ENCODE data around the gene PTRH1.

Gene PTRH1

GRCh38 chr9:127730799-127731410 is 15.4 kb upstream of the PTRH1 start:
- no peak for DNase-seq
- H3K9me3 ChIP-seq = no peaks in the 10 kb centered on the region
- TF ChIP-seq CTCF (IDR thresholded peaks at IDR 0.05; ENCODE audit: low read depth, low read length) = no peak
- no peaks in the 10 kb centered on the region for H3K27me3 ChIP-seq
- H3K4me3 ChIP-seq (ENCODE audit: low read depth, low read length) = no peak overlapping the region
- H3K4me1 ChIP-seq = peaks cover 4% of the 10 kb centered on the region
- H3K36me3 ChIP-seq = no peaks in the 10 kb centered on the region

GRCh38 chr9:127730262-127730661 is 14.8 kb upstream of the PTRH1 start:
- Histone ChIP-seq H3K36me3 (no peaks in the 10 kb centered on the region), H3K27me3 (no peaks in the 10 kb centered on the region), H3K4me1 (peaks cover 4% of the 10 kb centered on the region), H3K4me3 (ENCODE audit: low read depth, low read length) (no peak overlapping the region), H3K9me3 (no peaks in the 10 kb centered on the region)
- no peak for DNase-seq
- no peak for TF ChIP-seq CTCF (IDR thresholded peaks at IDR 0.05; ENCODE audit: low read depth, low read length)

- no peak for DNase-seq
- Histone ChIP-seq H3K4me1 (peaks cover 4% of the 10 kb centered on the region), H3K4me3 (ENCODE audit: low read depth, low read length) (no peak overlapping the region), H3K27me3 (no peaks in the 10 kb centered on the region), H3K9me3 (no peaks in the 10 kb centered on the region), H3K36me3 (no peaks in the 10 kb centered on the region)
- no peak for TF ChIP-seq CTCF (IDR thresholded peaks at IDR 0.05; ENCODE audit: low read depth, low read length)
Observed at GRCh38 chr9:127729522-127730256, 14.2 kb upstream of the PTRH1 start.

GRCh38 chr9:127728808-127729207 is 13.3 kb upstream of the PTRH1 start:
- Histone ChIP-seq H3K27me3 (no peaks in the 10 kb centered on the region), H3K9me3 (no peaks in the 10 kb centered on the region), H3K4me3 (ENCODE audit: low read depth, low read length) (no peak overlapping the region), H3K36me3 (no peaks in the 10 kb centered on the region), H3K4me1 (peaks cover 5% of the 10 kb centered on the region; the same call in 1 of the 2 replicates)
- no peak for DNase-seq
- no peak for TF ChIP-seq CTCF (IDR thresholded peaks at IDR 0.05; ENCODE audit: low read depth, low read length)

GRCh38 chr9:127726871-127727270 is 11.4 kb upstream of the PTRH1 start:
- DNase-seq = no peak
- TF ChIP-seq CTCF (IDR thresholded peaks at IDR 0.05; ENCODE audit: low read depth, low read length) = no peak

GRCh38 chr9:127724012-127724411 is 8.5 kb upstream of the PTRH1 start:
- no peak for TF ChIP-seq CTCF (IDR thresholded peaks at IDR 0.05; ENCODE audit: low read depth, low read length)
- Histone ChIP-seq H3K4me1 (peaks cover 11% of the 10 kb centered on the region; the same call in 1 of the 2 replicates), H3K4me3 (ENCODE audit: low read depth, low read length) (peak overlapping the region; percentile 65), H3K27me3 (no peaks in the 10 kb centered on the region), H3K36me3 (no peaks in the 10 kb centered on the region), H3K9me3 (no peaks in the 10 kb centered on the region)
- DNase-seq = peak; percentile 72

More at GRCh38 chr9:127726871-127727270, 11.4 kb upstream of the PTRH1 start:
- H3K9me3 ChIP-seq = no peaks in the 10 kb centered on the region
- no peaks in the 10 kb centered on the region for H3K27me3 ChIP-seq
- no peak overlapping the region for H3K4me3 ChIP-seq (ENCODE audit: low read depth, low read length)
- no peaks in the 10 kb centered on the region for H3K36me3 ChIP-seq
- peaks cover 5% of the 10 kb centered on the region; the same call in 1 of the 2 replicates for H3K4me1 ChIP-seq
